Measurements from ENCODE around the gene CNTN4.

GRCh38 chr3:2850701-2851100 is 752.0 kb downstream of the CNTN4 start:
- TF ChIP-seq, protein P1, sequence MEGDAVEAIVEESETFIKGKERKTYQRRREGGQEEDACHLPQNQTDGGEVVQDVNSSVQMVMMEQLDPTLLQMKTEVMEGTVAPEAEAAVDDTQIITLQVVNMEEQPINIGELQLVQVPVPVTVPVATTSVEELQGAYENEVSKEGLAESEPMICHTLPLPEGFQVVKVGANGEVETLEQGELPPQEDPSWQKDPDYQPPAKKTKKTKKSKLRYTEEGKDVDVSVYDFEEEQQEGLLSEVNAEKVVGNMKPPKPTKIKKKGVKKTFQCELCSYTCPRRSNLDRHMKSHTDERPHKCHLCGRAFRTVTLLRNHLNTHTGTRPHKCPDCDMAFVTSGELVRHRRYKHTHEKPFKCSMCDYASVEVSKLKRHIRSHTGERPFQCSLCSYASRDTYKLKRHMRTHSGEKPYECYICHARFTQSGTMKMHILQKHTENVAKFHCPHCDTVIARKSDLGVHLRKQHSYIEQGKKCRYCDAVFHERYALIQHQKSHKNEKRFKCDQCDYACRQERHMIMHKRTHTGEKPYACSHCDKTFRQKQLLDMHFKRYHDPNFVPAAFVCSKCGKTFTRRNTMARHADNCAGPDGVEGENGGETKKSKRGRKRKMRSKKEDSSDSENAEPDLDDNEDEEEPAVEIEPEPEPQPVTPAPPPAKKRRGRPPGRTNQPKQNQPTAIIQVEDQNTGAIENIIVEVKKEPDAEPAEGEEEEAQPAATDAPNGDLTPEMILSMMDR (IDR thresholded peaks at IDR 0.05) = no peak
- TF ChIP-seq POLR2AphosphoS5 (IDR thresholded peaks at IDR 0.05) = no peak
- no peak for TF ChIP-seq EP300 (IDR thresholded peaks at IDR 0.05)
- TF ChIP-seq POLR2A (IDR thresholded peaks at IDR 0.05) = no peak

Measured in gastroesophageal sphincter (tissue), 3 donors.